T-cell (primary cell): ENCODE results near the gene SHB. TPM values are rescaled to one million over a fixed set of nuclear protein-coding genes. Genes with fewer than 3 reads are reported as not detected.

Experiments used
- ATAC-seq, 4 experiments: fragments of 200-7000 bp in 3 of 4; fragments of 150-1000 bp in 1 of 4; cut with Tn5 transposase; replicated peaks in 1 of 4; 1 replicate in 3 of 4; 2 replicates in 1 of 4; pipeline ENCODE4 v1.10.0; 2021; ENCODE audit warnings: moderate library complexity in 3 of 4, mild to moderate bottlenecking in 2 of 4, moderate number of reproducible peaks in 1 of 4
- CTCF ChIA-PET, 2 donors: fragments of 300-600 bp; sonication (Branson Sonifier 250); formaldehyde crosslinking; loops; one replicate each; lab custom pipeline; 2022; ENCODE audit warnings: antibody characterized with exemption in 2 of 2; lab: Charles Lee
- POLR2A ChIA-PET, 2 donors: fragments of 300-600 bp; sonication (Branson Sonifier 250); formaldehyde crosslinking; loops; one replicate each; lab custom pipeline; 2022; ENCODE audit warnings: antibody characterized with exemption in 2 of 2; lab: Charles Lee
- DNase-seq, 35 experiments: peaks; one replicate each; pipeline versions ENCODE4 v3.0.0 to v3.0.0-alpha.2; 2013 to 2023
- H3K27ac ChIP-seq: one replicate; pipeline ENCODE4 v1.5.1; 2013; ENCODE audit warnings: low read length
- H3K27me3 ChIP-seq, 2 experiments: replicated peaks in 1 of 2; 1 replicate in 1 of 2; 2 replicates in 1 of 2; pipeline versions ENCODE4 v1.6.1 to v1.7.0; 2013; ENCODE audit warnings: low read length in 1 of 2, mixed read lengths in 1 of 2; ENCODE audit not compliant: control insufficient read depth in 2 of 2, insufficient read depth in 2 of 2; ENCODE audit errors: extremely low read depth in 1 of 2
- H3K36me3 ChIP-seq, 2 donors: 1 replicate in 1 of 2; 2 replicates in 1 of 2; pipeline versions ENCODE4 v1.6.1 to v1.7.0; 2013; ENCODE audit warnings: low read length in 1 of 2; ENCODE audit not compliant: control insufficient read depth in 2 of 2, insufficient read depth in 1 of 2; ENCODE audit errors: extremely low read depth in 1 of 2
- H3K4me1 ChIP-seq, 2 experiments: 1 replicate in 1 of 2; 2 replicates in 1 of 2; pipeline versions ENCODE4 v1.6.1 to v1.7.0; 2013; ENCODE audit warnings: low read length in 2 of 2, mixed read lengths in 1 of 2; ENCODE audit not compliant: insufficient read depth in 2 of 2, control insufficient read depth in 1 of 2; ENCODE audit errors: extremely low read depth in 1 of 2
- H3K4me3 ChIP-seq, 2 donors: 1 replicate in 1 of 2; 2 replicates in 1 of 2; pipeline versions ENCODE4 v1.5.1 to v1.7.0; 2013; ENCODE audit warnings: mild to moderate bottlenecking in 2 of 2, low read length in 1 of 2, moderate library complexity in 1 of 2; ENCODE audit not compliant: control insufficient read depth in 1 of 2; ENCODE audit errors: extremely low read depth in 1 of 2
- H3K9me3 ChIP-seq: 2 replicates; pipeline ENCODE4 v1.7.0; 2013
- H3K27ac Mint-ChIP-seq, 2 donors: one replicate each; pipeline ENCODE4 v1.8.0; 2020 to 2021; ENCODE audit warnings: mild to moderate bottlenecking in 2 of 2, mixed read lengths in 2 of 2
- H3K27me3 Mint-ChIP-seq, 2 donors: one replicate each; pipeline ENCODE4 v1.8.0; 2021 to 2022; ENCODE audit warnings: mixed read lengths in 2 of 2
- H3K36me3 Mint-ChIP-seq: one replicate; pipeline ENCODE4 v1.8.0; 2021; ENCODE audit warnings: mixed read lengths
- H3K4me1 Mint-ChIP-seq, 3 donors: one replicate each; pipeline ENCODE4 v1.8.0; 2020 to 2022; ENCODE audit warnings: mixed read lengths in 3 of 3, mild to moderate bottlenecking in 1 of 3
- H3K4me3 Mint-ChIP-seq, 3 donors: one replicate each; pipeline ENCODE4 v1.8.0; 2020 to 2022; ENCODE audit warnings: mild to moderate bottlenecking in 3 of 3, mixed read lengths in 3 of 3, moderate library complexity in 3 of 3
- H3K9me3 Mint-ChIP-seq, 3 donors: one replicate each; pipeline ENCODE4 v1.8.0; 2020 to 2022; ENCODE audit warnings: mixed read lengths in 3 of 3
- WGBS: methylation state at CpG from one replicate; pipeline ENCODE4 v1.1.5; 2013; ENCODE audit warnings: missing lambda C conversion rate; ENCODE audit not compliant: insufficient coverage; 5-methylcytosine and 5-hydroxymethylcytosine counted together
- total RNA-seq, 35 experiments: library from RNA in 6 of 35; stranded (reverse) in 6 of 35; fragments of 120-200 nt in 1 of 35; gene quantifications; one replicate each; pipeline versions ENCODE4 v1.2.1 to v1.2.4 and lab custom pipeline; 2013 to 2026

Gene SHB
- total RNA-seq, 5 donors from 2014 or later (not counting 1 experiment from before 2014, with no cell fraction given), result 1.2 to 1.5 (median 1.3) TPM

DNA sequence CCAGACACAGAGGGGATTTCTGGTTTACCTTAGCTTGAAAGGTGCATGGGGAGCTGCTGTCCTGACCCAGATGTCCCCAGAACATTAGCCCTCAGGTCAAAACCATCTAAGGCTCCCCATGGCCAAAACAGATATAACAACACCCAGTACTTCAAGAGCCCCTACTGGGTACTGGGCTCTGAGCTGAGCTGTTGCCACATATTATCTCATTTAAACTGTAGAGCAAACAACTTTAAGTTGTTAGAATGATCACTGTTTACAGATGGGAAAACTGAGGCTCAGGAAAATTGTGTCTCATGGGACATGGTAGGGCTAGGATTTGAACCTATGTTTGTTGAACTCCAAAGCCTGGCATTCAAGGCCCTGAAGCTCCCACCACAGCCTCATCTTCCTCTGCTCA is 144.5 kb downstream of the SHB start:
- Mint-ChIP-seq H3K9me3 (no peaks in the 10 kb centered on the region), H3K36me3 (no peaks in the 10 kb centered on the region), H3K27ac (no peak overlapping the region), H3K4me1 (no peaks in the 10 kb centered on the region), H3K27me3 (peaks cover 0 to 2% of the 10 kb centered on the region in 2 donors), H3K4me3 (no peak overlapping the region)
- peaks cover 0 to 21% of the 10 kb centered on the region in 2 experiments for H3K27me3 ChIP-seq
- ATAC-seq (no peak), DNase-seq (no peak)
- no peaks in the 10 kb centered on the region for H3K36me3 ChIP-seq
- CTCF ChIA-PET, result no interaction called here
- no peaks in the 10 kb centered on the region for H3K4me1 ChIP-seq
- no peak overlapping the region for H3K4me3 ChIP-seq
- POLR2A ChIA-PET, result no interaction called here
- H3K9me3 ChIP-seq, result no peaks in the 10 kb centered on the region
- no peak overlapping the region for H3K27ac ChIP-seq

DNA sequence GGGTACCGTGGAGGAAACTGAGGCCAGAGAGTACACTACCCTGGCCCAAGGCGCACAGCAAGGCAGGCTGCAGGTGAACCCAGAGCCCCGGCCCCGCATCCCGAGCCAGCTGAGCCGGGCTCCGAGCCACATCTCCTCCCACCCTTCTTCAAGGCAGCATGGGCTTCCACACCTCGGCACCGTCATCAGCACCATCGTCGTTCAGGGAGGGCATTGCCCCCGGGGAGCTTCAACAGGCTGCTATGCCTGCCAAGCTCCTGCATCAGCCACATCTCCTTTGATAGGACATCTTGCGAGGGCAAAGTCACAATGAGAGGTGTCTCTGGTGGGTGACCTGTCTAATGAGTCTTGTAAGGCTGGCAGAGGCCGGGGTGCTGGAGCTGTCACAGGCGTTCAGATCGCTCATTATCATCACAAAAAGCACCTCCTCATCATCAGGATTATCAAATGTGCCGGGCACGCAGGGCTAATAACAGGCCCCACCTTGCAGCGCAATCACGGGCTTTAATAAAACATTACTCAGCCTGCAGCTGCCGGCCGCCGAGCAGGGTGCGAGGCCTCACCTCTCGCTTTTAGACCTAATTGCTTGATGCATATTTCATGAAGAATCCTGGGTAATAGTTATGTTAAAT is 145.1 kb downstream of the SHB start:
- WGBS, result 100% methylated on average over 5 of the region's 25 CpGs
- DNase-seq, result no peak

DNA sequence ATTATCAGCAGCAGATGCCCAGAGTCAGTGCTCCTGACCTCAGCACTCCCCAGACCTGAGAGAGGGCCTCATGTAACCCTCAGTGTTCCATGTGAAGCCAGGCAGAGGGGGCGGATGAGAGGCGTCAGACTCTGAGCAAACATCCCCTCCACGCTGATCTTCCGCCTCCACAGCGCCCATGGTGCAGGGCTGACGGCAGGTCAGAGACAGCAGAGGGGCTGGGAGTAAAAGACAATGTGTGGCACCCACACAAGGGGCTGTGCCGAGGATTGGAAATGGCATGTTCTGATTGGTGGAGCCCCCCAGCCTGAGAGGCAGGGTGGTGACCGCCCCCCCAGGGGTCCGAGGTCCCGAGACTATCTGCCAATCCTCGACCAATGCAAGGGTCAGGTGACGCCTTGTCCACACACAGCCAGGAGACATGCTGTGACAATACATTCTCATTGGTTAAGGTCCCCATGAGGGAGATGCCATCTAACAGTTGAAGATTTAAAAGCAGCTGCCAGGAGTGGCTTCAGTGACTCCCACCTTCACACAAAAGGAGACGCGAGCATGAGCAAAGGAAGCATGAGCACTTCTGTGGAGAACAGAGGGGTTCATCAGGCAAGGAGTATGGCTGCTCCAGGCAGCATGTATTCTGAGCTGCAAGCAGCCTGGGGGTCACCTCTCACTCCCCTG is 145.8 kb downstream of the SHB start:
- no peaks in the 10 kb centered on the region for H3K9me3 Mint-ChIP-seq
- H3K4me3 Mint-ChIP-seq, result no peak overlapping the region
- Histone ChIP-seq H3K4me3 (no peak overlapping the region), H3K9me3 (no peaks in the 10 kb centered on the region), H3K27ac (no peak overlapping the region), H3K4me1 (no peaks in the 10 kb centered on the region), H3K36me3 (no peaks in the 10 kb centered on the region), H3K27me3 (peaks cover 0 to 9% of the 10 kb centered on the region in 2 experiments)
- H3K27ac Mint-ChIP-seq, result no peak overlapping the region
- H3K27me3 Mint-ChIP-seq, result no peaks in the 10 kb centered on the region
- ATAC-seq, result no peak
- DNase-seq, result no peak
- no peaks in the 10 kb centered on the region for H3K4me1 Mint-ChIP-seq
- ChIA-PET POLR2A (no interaction called here), CTCF (interaction anchor here in 1 of 2 donors (0.6 kb wide), 1 partner anchor 11 kb away, joined by 3 read pairs; no protein-coding TSS in a partner anchor)
- no peaks in the 10 kb centered on the region for H3K36me3 Mint-ChIP-seq
- 79% methylated on average over 11 of the region's 14 CpGs for WGBS

More for the DNA sequence above, 145.1 kb downstream of the SHB start:
- Histone ChIP-seq H3K36me3 (no peaks in the 10 kb centered on the region), H3K27ac (no peak overlapping the region), H3K27me3 (peaks cover 0 to 15% of the 10 kb centered on the region in 2 experiments), H3K4me1 (no peaks in the 10 kb centered on the region), H3K9me3 (no peaks in the 10 kb centered on the region), H3K4me3 (no peak overlapping the region)
- Mint-ChIP-seq H3K36me3 (no peaks in the 10 kb centered on the region), H3K9me3 (no peaks in the 10 kb centered on the region), H3K27me3 (peaks cover 0 to 2% of the 10 kb centered on the region in 2 donors), H3K4me1 (no peaks in the 10 kb centered on the region), H3K27ac (no peak overlapping the region), H3K4me3 (no peak overlapping the region)
- ATAC-seq, result no peak
- CTCF ChIA-PET, result interaction anchor here in 1 of 2 donors (0.6 kb wide), 1 partner anchor 12 kb away, joined by 3 read pairs; no protein-coding TSS in a partner anchor
- POLR2A ChIA-PET, result no interaction called here

DNA sequence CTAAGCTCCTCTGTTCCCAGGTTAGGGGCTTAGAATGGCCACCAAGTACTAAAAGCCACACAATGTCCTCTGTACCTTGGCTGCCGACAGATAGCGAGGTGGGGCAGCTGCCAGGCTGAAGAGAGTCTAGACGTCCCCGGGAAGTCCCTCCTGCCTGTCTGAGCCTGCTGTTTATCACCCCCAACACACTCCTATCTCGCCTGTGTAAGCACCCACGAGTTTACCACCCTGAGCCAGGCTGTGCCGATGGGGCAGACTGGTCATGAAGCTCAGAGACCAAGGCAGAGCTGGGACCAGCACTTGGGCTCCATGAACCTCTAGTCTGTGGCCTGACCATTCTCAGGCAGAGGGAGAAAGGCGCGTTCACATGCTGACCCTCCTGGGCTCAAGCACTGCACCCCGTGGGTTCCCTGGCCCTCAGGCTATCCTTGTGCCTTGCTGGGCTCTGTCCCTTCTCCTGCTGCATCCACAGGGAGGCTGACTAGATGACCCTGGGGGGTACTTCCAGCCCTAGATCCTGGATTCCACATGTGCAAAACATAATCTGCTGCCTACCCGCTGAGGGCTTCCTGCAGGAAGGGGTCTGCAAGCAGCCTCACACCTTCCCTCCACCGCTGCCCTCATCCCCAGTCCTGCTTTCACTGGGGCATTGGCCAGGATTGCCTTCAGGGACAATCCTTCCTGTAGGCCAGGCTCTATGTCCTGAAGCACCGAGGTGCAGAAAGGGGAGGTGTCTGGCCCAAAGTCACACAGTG is 146.5 kb downstream of the SHB start:
- no peak for ATAC-seq
- no peak overlapping the region for H3K27ac Mint-ChIP-seq

DNA sequence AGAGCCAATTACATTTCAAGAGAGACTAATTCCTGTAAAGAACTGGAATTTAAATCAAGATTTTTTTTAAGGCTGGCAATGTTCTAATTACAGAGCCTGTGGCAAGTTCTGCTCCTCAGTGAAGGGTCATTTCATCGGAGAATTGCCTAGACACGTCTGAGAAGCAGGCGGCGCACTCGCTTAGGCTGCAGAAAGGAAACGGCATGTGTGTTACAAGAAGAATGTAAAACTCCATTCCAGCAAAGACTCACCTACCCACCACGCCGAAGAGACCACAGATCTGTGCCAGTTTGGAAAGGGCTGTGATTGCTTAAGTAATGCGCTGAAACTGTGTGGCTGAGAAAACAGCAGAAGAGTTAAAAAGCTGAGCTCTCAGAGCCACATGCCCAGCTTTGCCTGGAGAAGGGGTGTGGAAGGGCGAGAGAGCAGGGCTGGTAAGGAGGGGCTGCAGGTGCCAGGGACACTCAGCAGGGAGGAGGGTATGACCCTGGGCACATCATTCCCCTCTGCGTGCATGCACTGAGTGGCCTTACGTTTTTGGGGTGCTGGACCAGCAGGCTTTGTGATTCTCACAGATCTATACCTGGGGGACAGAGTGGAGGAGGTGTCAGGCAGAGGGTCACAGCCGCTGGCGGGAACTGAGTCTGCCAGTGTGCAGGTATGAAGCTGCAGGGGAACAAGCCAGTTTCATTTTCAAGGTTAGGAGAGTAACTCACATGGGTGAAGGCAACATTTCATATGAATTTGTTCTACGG is 147.3 kb downstream of the SHB start:
- H3K27me3 Mint-ChIP-seq, result peaks cover 0 to 2% of the 10 kb centered on the region in 2 donors
- H3K4me1 Mint-ChIP-seq, result no peaks in the 10 kb centered on the region
- DNase-seq (no peak), ATAC-seq (no peak)
- WGBS, result 80% methylated on average over 7 of the region's 15 CpGs
- no peaks in the 10 kb centered on the region for H3K9me3 Mint-ChIP-seq
- H3K4me3 ChIP-seq, result no peak overlapping the region
- no peak overlapping the region for H3K4me3 Mint-ChIP-seq
- POLR2A ChIA-PET, result interaction anchor here in 1 of 2 donors (0.5 kb wide), 1 partner anchor 93 kb away, joined by 4 read pairs; no protein-coding TSS in a partner anchor
- no peak overlapping the region for H3K27ac Mint-ChIP-seq
- peaks cover 0 to 5% of the 10 kb centered on the region in 2 experiments for H3K27me3 ChIP-seq
- CTCF ChIA-PET, result no interaction called here
- H3K36me3 Mint-ChIP-seq, result no peaks in the 10 kb centered on the region
- H3K4me1 ChIP-seq, result peaks cover 0 to 2% of the 10 kb centered on the region in 2 experiments
- H3K36me3 ChIP-seq, result no peaks in the 10 kb centered on the region
- H3K27ac ChIP-seq, result no peak overlapping the region
- H3K9me3 ChIP-seq, result no peaks in the 10 kb centered on the region

More for the DNA sequence above, 146.5 kb downstream of the SHB start:
- Histone ChIP-seq H3K36me3 (no peaks in the 10 kb centered on the region), H3K4me1 (peaks cover 0 to under 1% of the 10 kb centered on the region in 2 experiments), H3K4me3 (no peak overlapping the region), H3K9me3 (no peaks in the 10 kb centered on the region), H3K27me3 (peaks cover 0 to 5% of the 10 kb centered on the region in 2 experiments), H3K27ac (no peak overlapping the region)
- WGBS, result 75% methylated on average over 13 of the region's 13 CpGs
- no peaks in the 10 kb centered on the region for H3K36me3 Mint-ChIP-seq
- no peak overlapping the region for H3K4me3 Mint-ChIP-seq
- peaks cover 0 to 2% of the 10 kb centered on the region in 2 donors for H3K27me3 Mint-ChIP-seq
- ChIA-PET POLR2A (no interaction called here), CTCF (no interaction called here)
- H3K4me1 Mint-ChIP-seq, result no peaks in the 10 kb centered on the region
- no peak for DNase-seq
- H3K9me3 Mint-ChIP-seq, result no peaks in the 10 kb centered on the region

DNA sequence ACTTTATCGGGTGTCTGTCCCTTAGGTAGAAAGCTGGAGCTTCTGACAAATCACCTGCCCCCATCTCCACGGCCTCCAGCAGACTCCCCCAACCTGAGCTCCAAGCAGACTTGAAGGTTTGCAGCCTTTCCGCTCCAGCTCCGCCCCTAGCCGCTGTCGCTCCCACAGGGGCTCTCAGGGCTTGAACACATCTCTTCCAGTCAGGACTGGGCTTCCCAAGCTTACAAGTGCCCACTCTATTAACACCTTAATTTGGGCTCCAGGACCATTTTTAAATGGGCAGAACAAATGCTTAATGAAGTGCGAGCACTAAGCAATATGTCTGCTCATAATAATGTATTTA is 147.9 kb downstream of the SHB start:
- Histone ChIP-seq H3K27me3 (peaks cover 0 to 5% of the 10 kb centered on the region in 2 experiments), H3K36me3 (no peaks in the 10 kb centered on the region), H3K9me3 (no peaks in the 10 kb centered on the region), H3K27ac (no peak overlapping the region), H3K4me3 (no peak overlapping the region), H3K4me1 (peaks cover 0 to 2% of the 10 kb centered on the region in 2 experiments)
- H3K27me3 Mint-ChIP-seq, result peaks cover 0 to 2% of the 10 kb centered on the region in 2 donors
- no peak for DNase-seq
- no peak overlapping the region for H3K27ac Mint-ChIP-seq
- no peaks in the 10 kb centered on the region for H3K9me3 Mint-ChIP-seq
- H3K4me1 Mint-ChIP-seq, result no peaks in the 10 kb centered on the region
- H3K4me3 Mint-ChIP-seq, result no peak overlapping the region
- ChIA-PET POLR2A (interaction anchor here in 1 of 2 donors (0.5 kb wide), 1 partner anchor 92 kb away, joined by 4 read pairs; no protein-coding TSS in a partner anchor), CTCF (no interaction called here)
- no peaks in the 10 kb centered on the region for H3K36me3 Mint-ChIP-seq
- ATAC-seq, result no peak
- WGBS, result 88% methylated on average over 6 of the region's 7 CpGs
